Measurements from ENCODE around the gene CINP. TPM values are rescaled to one million over a fixed set of nuclear protein-coding genes. Genes with fewer than 3 reads are reported as not detected.

The CINP gene
- total and polyA plus RNA-seq, 2 of the 8 experiments (the other 6 are each of a cell fraction or from before 2014, with no cell fraction given), result 47.8 to 51.6 TPM

DNA sequence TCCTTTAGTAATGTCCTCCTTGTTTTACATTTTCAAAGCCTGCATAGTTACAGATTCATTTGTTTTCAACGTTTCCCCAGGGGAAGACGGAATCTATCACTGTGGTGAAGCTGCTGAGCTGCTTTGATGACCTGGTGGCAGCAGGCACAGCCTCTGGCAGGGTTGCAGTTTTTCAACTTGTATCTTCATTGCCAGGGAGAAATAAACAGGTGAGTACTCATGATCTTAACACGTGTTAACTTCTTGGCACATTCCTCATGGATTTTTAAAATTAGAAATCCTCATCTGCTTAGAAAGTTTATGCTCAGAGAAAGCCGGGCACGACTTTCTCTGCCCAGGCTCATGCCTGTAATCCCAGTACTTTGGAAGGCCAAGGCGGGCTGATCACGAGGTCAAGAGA is 44.6 kb upstream of the CINP start:
- FAIRE-seq, result no peak
- WGBS, 2 experiments (ENCODE audit: extremely low coverage in 1 of 2, insufficient coverage in 1 of 2, insufficient read length in 1 of 2, insufficient replicate concordance in 2 of 2, low coverage in 1 of 2, low lambda C conversion rate in 2 of 2, missing lambda C conversion rate in 1 of 2), result 86% methylated on average over 7 of the region's 7 CpGs; no CpG with 5 or more reads in 1 of the 2 experiments
- Histone ChIP-seq H3K36me3 (ENCODE audit: control insufficient read depth in 2 of 4, insufficient read depth in 4 of 4, low read length in 3 of 4) (peaks cover 0 to 2% (median 0%) of the 10 kb centered on the region in 4 experiments; a peak in 1 of 8 replicates), H3K4me3 (ENCODE audit: extremely low read depth in 1 of 4, insufficient read depth in 2 of 4, low read depth in 3 of 4, low read length in 4 of 4) (no peak overlapping the region), H2BK12ac (ENCODE audit: low read depth, low read length) (no peak overlapping the region), H2BK120ac (replicated peaks; ENCODE audit: low read depth, low read length) (no peak overlapping the region), H2AK5ac (ENCODE audit: low read depth, low read length) (peak overlapping the region; percentile 28; the same call in 1 of the 2 replicates), H3K27me3 (replicated peaks in 1 of 4; ENCODE audit: control insufficient read depth in 3 of 4, extremely low read depth in 1 of 4, insufficient read depth in 3 of 4, low read length in 3 of 4) (no peaks in the 10 kb centered on the region), H4K8ac (ENCODE audit: extremely low read depth, insufficient read depth, low read length) (no peak overlapping the region), H2BK15ac (ENCODE audit: low read length) (no peak overlapping the region), H3K4ac (replicated peaks; ENCODE audit: insufficient read length, low read depth, low read length) (no peak overlapping the region), H3K23ac (ENCODE audit: insufficient read length) (no peak overlapping the region), H4K91ac (replicated peaks; ENCODE audit: insufficient read length, low read length) (no peak overlapping the region), H3K4me2 (ENCODE audit: insufficient read depth in 1 of 2, low read depth in 2 of 2, low read length in 2 of 2) (no peak overlapping the region), H3K4me1 (replicated peaks in 1 of 4; ENCODE audit: control insufficient read depth in 3 of 4, insufficient read depth in 4 of 4, low read length in 3 of 4) (peaks cover 4 to 8% (median 6%) of the 10 kb centered on the region in 4 experiments), H3K79me1 (ENCODE audit: low read depth, low read length) (no peaks in the 10 kb centered on the region), H3K56ac (replicated peaks; ENCODE audit: insufficient read length, low read depth, low read length) (no peak overlapping the region), H3K23me2 (ENCODE audit: low read depth, low read length) (no peaks in the 10 kb centered on the region; the same call in 1 of the 2 replicates), H3K14ac (ENCODE audit: insufficient read length) (no peak overlapping the region), H3K9ac (replicated peaks in 1 of 4; ENCODE audit: extremely low read depth in 1 of 4, low read depth in 3 of 4, low read length in 3 of 4) (no peak overlapping the region), H2AFZ (ENCODE audit: low read length) (no peak overlapping the region), H2BK5ac (ENCODE audit: low read depth, low read length) (no peak overlapping the region; the same call in 1 of the 2 replicates), H4K5ac (ENCODE audit: insufficient read length, low read depth, low read length) (no peak overlapping the region), H3K18ac (ENCODE audit: extremely low read depth, low read length) (no peak overlapping the region), H3K79me2 (ENCODE audit: control insufficient read depth in 1 of 2, insufficient read depth in 2 of 2, low read length in 2 of 2) (no peaks in the 10 kb centered on the region), H4K20me1 (replicated peaks in 1 of 2; ENCODE audit: control insufficient read depth in 1 of 2, insufficient read depth in 2 of 2, low read length in 2 of 2) (no peaks in the 10 kb centered on the region), H2BK20ac (ENCODE audit: low read length) (no peak overlapping the region), H3K27ac (ENCODE audit: low read depth, low read length) (no peak overlapping the region), H3K9me3 (ENCODE audit: insufficient read depth in 2 of 2, low read depth in 1 of 2, low read length in 1 of 2) (peaks cover 2 to 7% of the 10 kb centered on the region in 2 experiments; a peak in 1 of 4 replicates)
- ChIA-PET POLR2A (ENCODE audit: partially characterized antibody) (no interaction called here), CTCF (ENCODE audit: partially characterized antibody) (interaction anchor here (0.6 to 1.3 kb wide), 3 partner anchors 12 to 1657 kb away, joined by 3 read pairs; no protein-coding TSS in a partner anchor)
- no peak for DNase-seq (ENCODE audit: low read depth in 1 of 2, low spot score in 2 of 2)
- TF ChIP-seq, protein P1, sequence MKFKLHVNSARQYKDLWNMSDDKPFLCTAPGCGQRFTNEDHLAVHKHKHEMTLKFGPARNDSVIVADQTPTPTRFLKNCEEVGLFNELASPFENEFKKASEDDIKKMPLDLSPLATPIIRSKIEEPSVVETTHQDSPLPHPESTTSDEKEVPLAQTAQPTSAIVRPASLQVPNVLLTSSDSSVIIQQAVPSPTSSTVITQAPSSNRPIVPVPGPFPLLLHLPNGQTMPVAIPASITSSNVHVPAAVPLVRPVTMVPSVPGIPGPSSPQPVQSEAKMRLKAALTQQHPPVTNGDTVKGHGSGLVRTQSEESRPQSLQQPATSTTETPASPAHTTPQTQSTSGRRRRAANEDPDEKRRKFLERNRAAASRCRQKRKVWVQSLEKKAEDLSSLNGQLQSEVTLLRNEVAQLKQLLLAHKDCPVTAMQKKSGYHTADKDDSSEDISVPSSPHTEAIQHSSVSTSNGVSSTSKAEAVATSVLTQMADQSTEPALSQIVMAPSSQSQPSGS (IDR thresholded peaks at IDR 0.05; ENCODE audit: low read length), result no peak
- TF ChIP-seq JUN (IDR thresholded peaks at IDR 0.05; ENCODE audit: low read depth, low read length), result no peak
- TF ChIP-seq, protein P2, sequence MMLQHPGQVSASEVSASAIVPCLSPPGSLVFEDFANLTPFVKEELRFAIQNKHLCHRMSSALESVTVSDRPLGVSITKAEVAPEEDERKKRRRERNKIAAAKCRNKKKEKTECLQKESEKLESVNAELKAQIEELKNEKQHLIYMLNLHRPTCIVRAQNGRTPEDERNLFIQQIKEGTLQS (IDR thresholded peaks at IDR 0.05; ENCODE audit: insufficient read depth, low read depth, low read length), result no peak
- no peak for TF ChIP-seq KDM1A (IDR thresholded peaks at IDR 0.05; ENCODE audit: borderline replicate concordance, low read length)
- TF ChIP-seq JUND (IDR thresholded peaks at IDR 0.05; ENCODE audit: low read length), result no peak
- no peak for TF ChIP-seq ASH2L (IDR thresholded peaks at IDR 0.05; ENCODE audit: low read length)
- no peak for TF ChIP-seq CTBP2 (IDR thresholded peaks at IDR 0.05; ENCODE audit: borderline replicate concordance, insufficient read depth, insufficient read length, low read length)
- no peak for TF ChIP-seq MAFK (IDR thresholded peaks at IDR 0.05; ENCODE audit: low read depth, low read length)
- no peak for TF ChIP-seq NANOG (IDR thresholded peaks at IDR 0.05; ENCODE audit: insufficient read depth, low read depth, low read length, poor library complexity, severe bottlenecking)
- no peak for TF ChIP-seq BCL11A (IDR thresholded peaks at IDR 0.05; ENCODE audit: low read depth in 2 of 2, low read length in 2 of 2)
- TF ChIP-seq RBBP5 (IDR thresholded peaks at IDR 0.05; ENCODE audit: borderline replicate concordance, low read depth, low read length), result no peak
